ENCODE data around the gene PRICKLE4.
"Not testable (repeated sequence)": the region's sequence is repeated elsewhere in the genome, so short reads cannot be mapped to it uniquely, and the experiment has no call there.

Gene PRICKLE4

DNA sequence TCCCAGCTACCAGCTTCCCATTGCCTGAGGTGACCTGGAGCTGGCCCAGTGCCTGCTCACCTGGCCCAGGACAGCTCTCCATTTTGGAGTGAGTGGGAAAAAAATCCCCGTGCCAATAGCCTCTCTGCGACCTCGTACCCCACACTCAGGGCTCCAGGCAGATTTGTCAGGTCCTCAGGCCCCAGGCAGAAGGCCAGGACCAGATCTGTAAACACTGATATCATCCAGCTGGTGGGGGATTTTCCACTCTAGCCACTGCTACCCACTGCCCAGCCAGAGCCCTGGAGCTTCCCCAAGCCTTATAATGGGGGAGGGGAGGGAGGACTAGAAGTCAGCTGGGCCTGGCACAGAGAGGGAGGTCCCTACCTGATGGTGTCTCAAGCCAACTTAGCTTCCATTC lies 32.0 kb upstream of the PRICKLE4 start:
- H3K9ac ChIP-seq (ENCODE audit: low read length): no peak overlapping the region
- no peaks in the 10 kb centered on the region for H3K4me1 ChIP-seq (ENCODE audit: control insufficient read depth, low read depth, low read length)
- H3K4me3 ChIP-seq (ENCODE audit: low read length): no peak overlapping the region
- H3K36me3 ChIP-seq (ENCODE audit: control insufficient read depth, low read depth, low read length): no peaks in the 10 kb centered on the region
- no peaks in the 10 kb centered on the region for H3K27me3 ChIP-seq (ENCODE audit: control insufficient read depth, insufficient read depth, low read length)
- no peak overlapping the region for H3K27ac ChIP-seq (ENCODE audit: low read length)
- H3K9me3 ChIP-seq (ENCODE audit: control insufficient read depth, low read depth, low read length): no peaks in the 10 kb centered on the region

DNA sequence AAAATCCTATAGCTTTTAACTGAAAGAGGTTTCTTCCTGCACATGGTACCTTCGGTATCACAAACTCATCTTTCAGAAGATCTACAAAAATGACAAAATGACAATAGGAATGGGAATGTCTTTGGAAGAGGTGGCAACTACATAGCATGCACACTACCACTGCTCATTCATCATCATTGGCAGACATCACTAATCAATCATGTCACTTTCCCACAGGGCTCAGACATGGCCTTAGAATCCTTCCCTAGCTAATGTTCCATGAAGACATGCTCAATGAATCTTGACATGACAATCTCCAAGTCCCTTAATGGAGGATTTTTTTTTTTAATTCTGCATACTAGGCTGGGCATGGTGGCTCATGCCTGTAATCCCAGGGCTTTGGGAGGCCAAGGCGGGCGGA lies 30.2 kb upstream of the PRICKLE4 start:
- Histone ChIP-seq H3K9ac (ENCODE audit: low read length) (no peak overlapping the region), H3K9me3 (ENCODE audit: control insufficient read depth, low read depth, low read length) (no peaks in the 10 kb centered on the region)

DNA sequence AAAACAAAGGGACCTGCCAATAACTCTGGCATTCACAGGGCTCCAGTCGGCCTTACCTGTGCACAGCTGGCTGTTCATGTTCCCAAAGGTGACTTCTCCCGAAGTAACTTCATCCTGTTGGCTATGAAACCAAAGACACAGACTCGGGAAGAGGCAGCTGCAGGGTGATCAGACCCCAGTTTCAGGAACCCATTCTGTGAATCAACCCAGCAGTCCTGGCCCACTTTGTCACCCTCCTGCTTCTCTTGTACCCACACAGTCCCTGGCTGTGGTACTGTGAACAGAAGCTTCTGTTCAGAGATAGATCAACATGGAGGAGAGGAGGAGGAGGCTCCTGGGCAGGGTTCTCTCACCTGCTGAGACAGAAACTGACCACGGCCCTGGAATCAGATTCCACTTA lies 24.7 kb upstream of the PRICKLE4 start:
- no peaks in the 10 kb centered on the region for H3K36me3 ChIP-seq (ENCODE audit: control insufficient read depth, low read depth, low read length)
- H3K9ac ChIP-seq (ENCODE audit: low read length): no peak overlapping the region
- no peaks in the 10 kb centered on the region for H3K27me3 ChIP-seq (ENCODE audit: control insufficient read depth, insufficient read depth, low read length)
- H3K9me3 ChIP-seq (ENCODE audit: control insufficient read depth, low read depth, low read length): no peaks in the 10 kb centered on the region
- H3K4me3 ChIP-seq (ENCODE audit: low read length): no peak overlapping the region
- H3K4me1 ChIP-seq (ENCODE audit: control insufficient read depth, low read depth, low read length): no peaks in the 10 kb centered on the region
- H3K27ac ChIP-seq (ENCODE audit: low read length): no peak overlapping the region

More for the DNA sequence above, 30.2 kb upstream of the PRICKLE4 start:
- H3K36me3 ChIP-seq (ENCODE audit: control insufficient read depth, low read depth, low read length): no peaks in the 10 kb centered on the region
- no peak overlapping the region for H3K27ac ChIP-seq (ENCODE audit: low read length)
- H3K4me3 ChIP-seq (ENCODE audit: low read length): no peak overlapping the region
- no peaks in the 10 kb centered on the region for H3K27me3 ChIP-seq (ENCODE audit: control insufficient read depth, insufficient read depth, low read length)
- H3K4me1 ChIP-seq (ENCODE audit: control insufficient read depth, low read depth, low read length): no peaks in the 10 kb centered on the region

DNA sequence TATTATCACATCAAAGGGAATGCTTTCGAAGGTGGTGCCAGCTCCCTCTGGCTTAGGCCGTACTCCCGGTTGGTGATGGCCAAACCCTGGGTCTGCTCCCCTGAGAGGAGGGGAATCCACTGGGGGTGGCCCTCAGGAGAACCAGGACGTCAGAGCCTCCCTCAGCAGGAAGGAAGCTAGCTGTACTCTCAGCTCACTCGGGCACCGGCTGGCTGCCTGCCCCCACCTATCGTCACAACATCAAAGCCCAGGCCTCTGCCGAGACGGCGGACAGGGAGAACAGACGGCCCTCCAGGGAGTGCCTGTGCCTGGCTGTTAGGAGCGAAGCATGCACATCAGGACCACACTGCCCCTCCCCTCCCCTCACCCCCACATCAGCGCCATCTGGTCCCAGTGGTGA lies 24.2 kb upstream of the PRICKLE4 start:
- no peak overlapping the region for H3K9ac ChIP-seq (ENCODE audit: low read length)
- H3K9me3 ChIP-seq (ENCODE audit: control insufficient read depth, low read depth, low read length): no peaks in the 10 kb centered on the region
- no peaks in the 10 kb centered on the region for H3K4me1 ChIP-seq (ENCODE audit: control insufficient read depth, low read depth, low read length)
- no peak overlapping the region for H3K27ac ChIP-seq (ENCODE audit: low read length)
- H3K27me3 ChIP-seq (ENCODE audit: control insufficient read depth, insufficient read depth, low read length): no peaks in the 10 kb centered on the region
- H3K4me3 ChIP-seq (ENCODE audit: low read length): no peak overlapping the region
- no peaks in the 10 kb centered on the region for H3K36me3 ChIP-seq (ENCODE audit: control insufficient read depth, low read depth, low read length)

DNA sequence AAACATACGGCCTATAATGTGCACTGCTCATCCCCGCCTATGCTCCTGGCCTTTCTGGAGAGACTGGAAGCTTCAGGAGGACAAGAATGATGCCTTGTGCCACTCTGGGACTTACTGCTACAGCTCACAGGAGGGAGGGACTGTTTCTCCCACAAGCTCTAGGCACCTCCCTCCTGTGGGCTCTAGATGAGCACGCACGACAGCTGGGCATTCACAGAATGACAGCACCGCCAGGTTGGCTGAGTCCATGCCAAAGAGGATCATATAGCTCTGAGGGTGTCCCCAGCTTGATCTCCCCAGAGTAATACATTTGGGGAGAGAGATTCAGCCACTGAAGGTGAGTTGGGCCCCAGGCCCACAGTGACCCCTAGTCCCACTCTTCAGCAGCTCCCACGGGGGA lies 23.3 kb upstream of the PRICKLE4 start:
- Histone ChIP-seq H3K9me3 (ENCODE audit: control insufficient read depth, low read depth, low read length) (no peaks in the 10 kb centered on the region), H3K4me1 (ENCODE audit: control insufficient read depth, low read depth, low read length) (no peaks in the 10 kb centered on the region), H3K27ac (ENCODE audit: low read length) (no peak overlapping the region), H3K9ac (ENCODE audit: low read length) (no peak overlapping the region), H3K27me3 (ENCODE audit: control insufficient read depth, insufficient read depth, low read length) (no peaks in the 10 kb centered on the region), H3K36me3 (ENCODE audit: control insufficient read depth, low read depth, low read length) (no peaks in the 10 kb centered on the region), H3K4me3 (ENCODE audit: low read length) (no peak overlapping the region)

DNA sequence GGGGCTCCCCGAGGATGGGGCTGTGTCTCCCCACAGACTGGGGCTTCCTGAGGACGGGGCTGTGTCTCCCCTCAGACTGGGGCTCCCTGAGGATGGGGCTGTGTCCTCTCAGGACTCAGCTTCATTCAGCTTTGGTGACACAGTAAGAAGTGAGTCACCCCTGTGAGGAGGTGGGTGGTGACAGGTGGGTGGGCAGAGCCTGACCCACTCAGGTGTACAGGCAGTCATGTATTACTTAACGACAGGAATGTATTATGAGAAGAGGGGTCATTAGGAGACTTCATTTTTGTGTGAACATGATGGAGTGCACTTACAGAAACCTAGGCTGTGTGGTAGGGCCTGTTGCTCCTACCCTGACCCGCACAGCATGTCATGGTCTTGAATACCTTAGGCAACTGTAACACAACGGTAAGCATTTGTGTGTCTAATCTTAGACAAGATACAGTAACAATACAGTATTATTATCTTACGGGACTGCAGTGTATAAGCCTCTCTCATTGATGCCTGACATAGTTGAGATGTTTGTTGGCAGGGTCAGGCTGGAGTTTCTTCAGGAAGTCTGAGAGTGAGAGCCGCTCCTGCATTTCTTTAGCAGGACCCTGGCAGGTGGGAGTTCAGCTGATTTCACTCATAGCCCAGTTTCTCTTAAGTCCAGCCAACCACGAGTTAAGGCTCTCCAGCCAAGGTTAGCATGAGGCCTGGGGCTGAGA lies 22.5 kb upstream of the PRICKLE4 start:
- Histone ChIP-seq H3K9ac (ENCODE audit: low read length) (no peak overlapping the region), H3K4me3 (ENCODE audit: low read length) (no peak overlapping the region), H3K27me3 (ENCODE audit: control insufficient read depth, insufficient read depth, low read length) (no peaks in the 10 kb centered on the region), H3K4me1 (ENCODE audit: control insufficient read depth, low read depth, low read length) (no peaks in the 10 kb centered on the region), H3K9me3 (ENCODE audit: control insufficient read depth, low read depth, low read length) (no peaks in the 10 kb centered on the region), H3K36me3 (ENCODE audit: control insufficient read depth, low read depth, low read length) (no peaks in the 10 kb centered on the region), H3K27ac (ENCODE audit: low read length) (no peak overlapping the region)

DNA sequence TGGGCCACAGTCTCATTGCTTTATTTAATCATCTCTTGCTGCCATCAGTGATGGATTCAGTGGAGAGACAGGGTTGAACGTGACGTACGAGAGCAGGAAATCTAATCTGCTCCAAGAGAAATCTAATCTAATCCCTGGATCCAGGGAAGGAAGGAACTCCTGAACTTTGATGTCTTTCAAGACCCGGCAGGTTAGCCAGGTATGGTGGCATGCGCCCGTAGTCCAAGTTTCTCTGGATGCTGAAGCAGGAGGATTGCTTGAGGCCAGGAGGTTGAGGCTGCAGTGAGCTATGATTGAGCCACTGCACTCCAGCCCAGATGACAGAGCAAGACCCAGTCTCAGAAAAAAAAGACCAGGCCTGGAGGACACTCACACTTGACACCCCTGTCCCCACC lies 21.9 kb upstream of the PRICKLE4 start:
- Histone ChIP-seq H3K9ac (ENCODE audit: low read length) (no peak overlapping the region), H3K27me3 (ENCODE audit: control insufficient read depth, insufficient read depth, low read length) (no peaks in the 10 kb centered on the region), H3K36me3 (ENCODE audit: control insufficient read depth, low read depth, low read length) (no peaks in the 10 kb centered on the region), H3K4me3 (ENCODE audit: low read length) (no peak overlapping the region), H3K9me3 (ENCODE audit: control insufficient read depth, low read depth, low read length) (no peaks in the 10 kb centered on the region), H3K4me1 (ENCODE audit: control insufficient read depth, low read depth, low read length) (no peaks in the 10 kb centered on the region), H3K27ac (ENCODE audit: low read length) (no peak overlapping the region)

DNA sequence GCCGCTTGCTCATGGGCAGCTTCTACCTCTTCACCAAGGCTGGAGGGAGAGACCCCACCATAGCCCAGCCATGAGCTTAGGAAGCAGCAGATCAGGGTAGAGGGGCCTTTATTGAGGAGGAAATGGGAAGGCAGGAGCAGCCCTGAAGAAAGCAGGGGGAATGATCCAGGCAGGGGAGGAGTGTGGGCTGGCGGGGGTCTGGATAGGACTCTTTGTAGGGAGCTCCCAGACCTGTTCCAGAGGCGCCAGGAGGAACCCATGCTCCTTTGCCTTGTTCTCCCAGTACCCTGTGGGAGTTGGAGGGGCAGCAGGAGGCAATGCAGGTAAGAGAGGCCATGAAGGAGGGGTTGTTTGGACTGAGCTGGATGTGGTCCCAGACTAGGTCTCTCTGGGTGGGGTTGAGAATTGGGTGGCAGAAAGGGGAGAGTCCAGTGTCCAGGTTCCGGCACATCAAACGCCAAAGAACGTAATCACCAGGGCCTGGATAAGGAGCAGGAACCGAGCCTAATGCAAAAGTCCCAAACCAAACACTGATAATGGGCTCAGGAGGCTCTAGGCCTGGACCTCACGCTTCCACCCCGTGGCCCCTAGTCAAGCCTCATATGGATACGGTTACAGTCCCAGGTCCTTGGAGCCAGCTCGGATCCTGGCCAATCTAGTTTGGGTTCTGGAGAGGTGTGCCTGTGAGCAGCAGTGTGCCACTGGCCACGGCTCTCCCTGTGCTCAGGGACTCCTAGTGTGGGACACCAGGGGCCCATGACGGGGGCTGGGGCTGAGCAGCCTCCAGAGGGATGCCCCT lies 21.3 kb upstream of the PRICKLE4 start:
- Histone ChIP-seq H3K9ac (ENCODE audit: low read length) (no peak overlapping the region), H3K4me1 (ENCODE audit: control insufficient read depth, low read depth, low read length) (no peaks in the 10 kb centered on the region), H3K27me3 (ENCODE audit: control insufficient read depth, insufficient read depth, low read length) (no peaks in the 10 kb centered on the region), H3K36me3 (ENCODE audit: control insufficient read depth, low read depth, low read length) (no peaks in the 10 kb centered on the region), H3K9me3 (ENCODE audit: control insufficient read depth, low read depth, low read length) (no peaks in the 10 kb centered on the region), H3K27ac (ENCODE audit: low read length) (no peak overlapping the region), H3K4me3 (ENCODE audit: low read length) (no peak overlapping the region)

DNA sequence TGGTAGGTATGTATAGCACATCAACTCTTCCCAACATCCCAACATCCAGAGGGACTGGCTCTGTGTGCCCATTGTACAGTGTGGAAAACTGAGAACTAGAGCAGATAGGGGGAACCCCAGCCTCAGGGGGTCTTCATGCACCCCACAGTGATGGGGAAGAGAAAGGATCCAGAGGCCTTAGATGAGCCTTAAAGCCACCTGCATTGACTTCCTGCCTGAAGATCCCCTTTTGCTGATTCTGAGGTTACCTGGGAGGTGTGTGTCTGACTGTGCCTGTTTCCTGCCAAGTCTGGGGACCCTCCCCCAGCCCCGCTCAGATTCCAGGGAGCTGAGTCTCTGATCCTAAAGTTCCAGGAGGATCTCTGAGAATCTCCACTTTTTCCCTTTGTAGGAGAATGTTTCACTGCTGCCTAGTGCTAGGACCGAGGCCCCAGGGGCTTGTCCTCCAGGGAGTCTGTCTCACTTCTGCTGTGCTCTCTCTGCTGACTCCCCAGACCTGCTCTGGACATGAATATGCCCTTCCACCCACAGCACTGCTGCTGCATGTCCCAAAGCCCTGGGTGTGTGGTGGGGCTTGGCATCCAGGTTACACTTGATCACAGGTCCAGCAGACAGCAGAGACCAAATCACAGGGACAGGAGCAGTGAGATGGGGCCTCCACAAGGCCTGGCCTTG lies 20.5 kb upstream of the PRICKLE4 start:
- Histone ChIP-seq H3K4me3 (ENCODE audit: low read length) (no peak overlapping the region), H3K36me3 (ENCODE audit: control insufficient read depth, low read depth, low read length) (no peaks in the 10 kb centered on the region), H3K27me3 (ENCODE audit: control insufficient read depth, insufficient read depth, low read length) (no peaks in the 10 kb centered on the region), H3K27ac (ENCODE audit: low read length) (no peak overlapping the region), H3K9ac (ENCODE audit: low read length) (no peak overlapping the region), H3K4me1 (ENCODE audit: control insufficient read depth, low read depth, low read length) (no peaks in the 10 kb centered on the region), H3K9me3 (ENCODE audit: control insufficient read depth, low read depth, low read length) (no peaks in the 10 kb centered on the region)

DNA sequence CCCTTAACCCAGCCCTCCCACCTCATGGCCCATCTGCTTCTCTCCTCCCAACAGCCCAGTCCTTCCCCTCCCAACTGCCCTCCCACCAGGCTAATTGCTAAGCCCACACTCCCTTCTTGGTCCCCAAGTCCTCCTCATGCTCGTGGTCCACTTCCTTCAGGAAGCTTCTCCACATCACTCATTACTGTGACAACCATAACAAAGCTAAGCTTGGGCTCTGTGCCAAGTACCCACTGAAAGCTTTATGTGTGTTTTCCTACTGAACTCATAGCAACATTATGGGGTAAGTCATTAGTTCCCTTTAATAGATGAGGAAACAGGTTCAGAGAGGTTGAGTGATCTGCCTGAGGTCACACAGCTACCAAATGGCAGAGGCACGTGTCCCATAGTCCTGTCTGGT lies 17.1 kb upstream of the PRICKLE4 start:
- H3K4me1 ChIP-seq (ENCODE audit: control insufficient read depth, low read depth, low read length): no peaks in the 10 kb centered on the region
- no peak overlapping the region for H3K27ac ChIP-seq (ENCODE audit: low read length)
- H3K9ac ChIP-seq (ENCODE audit: low read length): no peak overlapping the region
- H3K4me3 ChIP-seq (ENCODE audit: low read length): no peak overlapping the region
- no peaks in the 10 kb centered on the region for H3K9me3 ChIP-seq (ENCODE audit: control insufficient read depth, low read depth, low read length)
- no peaks in the 10 kb centered on the region for H3K36me3 ChIP-seq (ENCODE audit: control insufficient read depth, low read depth, low read length)
- H3K27me3 ChIP-seq (ENCODE audit: control insufficient read depth, insufficient read depth, low read length): no peaks in the 10 kb centered on the region

DNA sequence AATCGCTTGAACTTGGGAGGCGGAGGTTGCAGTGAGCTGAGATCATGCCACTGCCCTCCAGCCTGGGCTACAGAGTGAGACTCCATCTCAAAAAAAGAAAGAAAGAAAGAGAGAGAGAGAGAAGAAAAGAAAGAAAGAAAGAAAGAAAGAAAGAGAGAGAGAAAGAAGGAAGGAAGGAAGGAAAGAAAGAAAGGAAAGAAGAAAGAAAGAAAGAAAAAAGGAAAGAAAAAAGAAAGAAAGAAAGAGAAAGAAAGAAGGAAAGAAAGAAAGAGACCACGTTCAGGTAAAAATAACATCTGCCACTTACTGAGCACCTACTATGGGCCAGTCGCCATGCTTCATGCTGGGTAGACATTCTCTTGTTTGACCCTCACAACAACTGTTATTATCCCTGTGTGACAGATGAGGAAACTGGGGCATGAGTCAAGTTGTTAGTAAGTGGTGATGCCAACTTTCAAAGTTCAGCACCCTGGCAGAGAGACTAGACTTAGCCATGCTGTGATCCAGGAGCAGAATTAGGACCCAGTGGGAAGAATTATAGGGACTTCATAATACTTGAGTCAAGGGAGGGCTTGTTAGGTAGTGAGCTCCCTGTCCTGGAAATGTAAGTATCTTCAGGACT lies 14.4 kb upstream of the PRICKLE4 start:
- H3K4me3 ChIP-seq (ENCODE audit: low read length); H3K36me3 ChIP-seq (ENCODE audit: control insufficient read depth, low read depth, low read length); H3K9ac ChIP-seq (ENCODE audit: low read length); H3K4me1 ChIP-seq (ENCODE audit: control insufficient read depth, low read depth, low read length); H3K9me3 ChIP-seq (ENCODE audit: control insufficient read depth, low read depth, low read length); H3K27me3 ChIP-seq (ENCODE audit: control insufficient read depth, insufficient read depth, low read length); H3K27ac ChIP-seq (ENCODE audit: low read length): not testable (repeated sequence)
